Right lobe of liver (tissue), 4 donors: ENCODE results near the gene HBB.

Experiments
- POLR2A ChIP-seq: fragments of 450-650 bp; IDR thresholded peaks from one replicate; pipeline ENCODE4 v1.6.1; 2017; ENCODE audit warnings: antibody characterized with exemption, mild to moderate bottlenecking
- TF ChIP-seq, protein P1 (sequence below), 4 donors: fragments of 200-600 bp in 3 of 4; fragments of 450-650 bp in 1 of 4; IDR thresholded peaks; one replicate each; pipeline versions ENCODE4 v1.5.1 to v1.8.0; 2016 to 2022; ENCODE audit warnings: antibody characterized with exemption in 4 of 4, mild to moderate bottlenecking in 2 of 4
- donor health status: DM: no; HTN: no; CAD: no.
- donor health status: DM: no; HTN: no; CAD: no.
- donor health status: DM: no; HTN: yes; CAD: no.

DNA sequence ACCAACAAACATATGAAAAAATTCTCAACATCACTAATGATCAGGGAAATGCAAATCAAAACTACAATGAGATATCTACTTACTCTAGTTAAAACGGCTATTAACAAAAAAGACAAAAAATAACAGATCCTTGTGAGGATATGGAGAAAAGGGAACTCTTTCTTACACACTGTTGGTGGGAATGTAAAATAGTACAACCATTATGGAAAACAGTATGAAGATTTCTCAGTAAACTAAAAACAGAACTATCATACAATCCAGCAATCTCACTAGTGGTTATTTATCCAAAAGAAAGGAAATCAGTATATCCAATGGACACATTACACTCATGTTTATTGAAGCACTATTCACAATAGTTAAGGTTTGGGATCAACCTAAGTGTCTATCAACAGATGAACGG, 39.0 kb upstream of the HBB start:
- TF ChIP-seq, protein P1, sequence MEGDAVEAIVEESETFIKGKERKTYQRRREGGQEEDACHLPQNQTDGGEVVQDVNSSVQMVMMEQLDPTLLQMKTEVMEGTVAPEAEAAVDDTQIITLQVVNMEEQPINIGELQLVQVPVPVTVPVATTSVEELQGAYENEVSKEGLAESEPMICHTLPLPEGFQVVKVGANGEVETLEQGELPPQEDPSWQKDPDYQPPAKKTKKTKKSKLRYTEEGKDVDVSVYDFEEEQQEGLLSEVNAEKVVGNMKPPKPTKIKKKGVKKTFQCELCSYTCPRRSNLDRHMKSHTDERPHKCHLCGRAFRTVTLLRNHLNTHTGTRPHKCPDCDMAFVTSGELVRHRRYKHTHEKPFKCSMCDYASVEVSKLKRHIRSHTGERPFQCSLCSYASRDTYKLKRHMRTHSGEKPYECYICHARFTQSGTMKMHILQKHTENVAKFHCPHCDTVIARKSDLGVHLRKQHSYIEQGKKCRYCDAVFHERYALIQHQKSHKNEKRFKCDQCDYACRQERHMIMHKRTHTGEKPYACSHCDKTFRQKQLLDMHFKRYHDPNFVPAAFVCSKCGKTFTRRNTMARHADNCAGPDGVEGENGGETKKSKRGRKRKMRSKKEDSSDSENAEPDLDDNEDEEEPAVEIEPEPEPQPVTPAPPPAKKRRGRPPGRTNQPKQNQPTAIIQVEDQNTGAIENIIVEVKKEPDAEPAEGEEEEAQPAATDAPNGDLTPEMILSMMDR (IDR thresholded peaks at IDR 0.05) = no peak
- no peak for TF ChIP-seq POLR2A
